Skeletal muscle tissue (tissue), 4 donors: Measurements from ENCODE around the gene TSR2. TPM values are rescaled to one million over a fixed set of nuclear protein-coding genes. Genes with fewer than 3 reads are reported as not detected.

Experiments used
- H3K27ac ChIP-seq: one replicate; pipeline ENCODE4 v1.7.0; 2013; ENCODE audit warnings: mild to moderate bottlenecking, low read depth, low read length, inconsistent platforms
- H3K27me3 ChIP-seq, 3 donors: one replicate each; pipeline ENCODE4 v1.7.0; 2013; ENCODE audit warnings: low read length in 3 of 3; ENCODE audit not compliant: control insufficient read depth in 3 of 3, insufficient read depth in 3 of 3
- H3K36me3 ChIP-seq, 3 donors: one replicate each; pipeline ENCODE4 v1.7.0; 2013; ENCODE audit warnings: low read length in 3 of 3; ENCODE audit not compliant: control insufficient read depth in 3 of 3, insufficient read depth in 3 of 3
- H3K4me1 ChIP-seq, 3 donors: one replicate each; pipeline ENCODE4 v1.7.0; 2013; ENCODE audit warnings: low read length in 3 of 3, mild to moderate bottlenecking in 3 of 3; ENCODE audit not compliant: control insufficient read depth in 3 of 3, insufficient read depth in 3 of 3
- H3K4me3 ChIP-seq, 3 donors: one replicate each; pipeline ENCODE4 v1.7.0; 2013; ENCODE audit warnings: low read length in 3 of 3
- H3K9ac ChIP-seq, 3 donors: one replicate each; pipeline ENCODE4 v1.7.0; 2013; ENCODE audit warnings: low read length in 3 of 3, mild to moderate bottlenecking in 3 of 3, moderate library complexity in 2 of 3, low read depth in 1 of 3
- H3K9me3 ChIP-seq, 3 donors: one replicate each; pipeline ENCODE4 v1.7.0; 2013; ENCODE audit warnings: low read length in 3 of 3; ENCODE audit not compliant: control insufficient read depth in 3 of 3
- total RNA-seq: library from RNA; depleted of rRNA; stranded (reverse); fragments of >200 nt; gene quantifications from one replicate; pipeline ENCODE4 v1.2.3, GENCODE V29; 2014
- donor health status: Osteomylitis.

The TSR2 gene
- total RNA-seq, 1 donor from 2014 or later, result 12.5 TPM

- H3K36me3 ChIP-seq, result no peaks in the 10 kb centered on the region
- H3K4me1 ChIP-seq, result no peaks in the 10 kb centered on the region
These were observed 16.9 kb upstream of the TSR2 start for GRCh38 chrX:54423161-54423888.

GRCh38 chrX:54427837-54428424 is 12.3 kb upstream of the TSR2 start:
- Histone ChIP-seq H3K9me3 (no peaks in the 10 kb centered on the region), H3K9ac (no peak overlapping the region), H3K4me1 (no peaks in the 10 kb centered on the region), H3K27ac (no peak overlapping the region), H3K27me3 (no peaks in the 10 kb centered on the region), H3K36me3 (no peaks in the 10 kb centered on the region), H3K4me3 (no peak overlapping the region)

More at GRCh38 chrX:54423161-54423888, 16.9 kb upstream of the TSR2 start:
- no peaks in the 10 kb centered on the region for H3K9me3 ChIP-seq
- H3K27me3 ChIP-seq, result no peaks in the 10 kb centered on the region
- no peak overlapping the region for H3K9ac ChIP-seq
- no peak overlapping the region for H3K27ac ChIP-seq
- H3K4me3 ChIP-seq, result no peak overlapping the region

DNA sequence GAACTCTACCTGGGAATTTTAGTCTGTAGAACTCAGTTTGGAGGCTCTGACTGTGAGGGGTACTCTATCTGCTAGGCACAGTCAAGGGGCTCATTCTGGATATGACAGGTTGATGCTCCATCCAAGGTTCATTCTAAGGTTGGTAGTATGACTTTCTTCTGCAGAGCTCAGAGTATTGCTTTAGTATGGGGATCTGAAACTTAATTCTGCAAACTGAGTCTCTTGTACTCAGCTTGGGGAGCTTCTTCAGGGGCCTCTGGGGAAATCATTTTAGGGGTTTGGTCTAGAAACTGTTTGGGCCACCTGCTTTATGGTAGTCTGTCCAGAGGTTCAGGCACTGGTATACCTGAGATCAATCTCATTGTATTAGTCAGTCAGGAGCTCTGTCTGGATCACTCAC is 9.7 kb upstream of the TSR2 start:
- no peak overlapping the region for H3K9ac ChIP-seq
- no peak overlapping the region for H3K4me3 ChIP-seq
- H3K4me1 ChIP-seq, result no peaks in the 10 kb centered on the region
- H3K27ac ChIP-seq, result no peak overlapping the region
- H3K9me3 ChIP-seq, result no peaks in the 10 kb centered on the region
- H3K27me3 ChIP-seq, result no peaks in the 10 kb centered on the region
- no peaks in the 10 kb centered on the region for H3K36me3 ChIP-seq

DNA sequence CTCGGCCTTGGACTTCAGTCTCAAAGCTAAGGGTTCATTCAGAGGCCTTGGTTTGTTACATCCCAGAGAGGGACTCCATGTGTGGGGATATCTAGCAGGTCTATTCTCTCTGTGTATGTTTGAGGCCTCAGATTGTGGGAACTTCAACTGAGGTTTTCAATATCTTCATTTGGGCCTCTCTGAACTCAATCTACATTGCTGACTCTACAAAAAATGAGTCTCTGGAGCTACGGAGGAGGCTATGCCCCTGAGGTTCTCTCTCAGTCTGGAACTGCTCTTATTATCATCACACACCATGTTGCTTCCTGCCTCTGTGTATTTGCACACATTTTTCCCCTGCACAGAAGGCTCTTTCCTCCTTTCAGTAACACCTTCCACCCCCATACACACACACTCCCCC is 5.1 kb upstream of the TSR2 start:
- Histone ChIP-seq H3K27ac (no peak overlapping the region), H3K9me3 (no peaks in the 10 kb centered on the region), H3K27me3 (no peaks in the 10 kb centered on the region), H3K4me1 (no peaks in the 10 kb centered on the region), H3K36me3 (no peaks in the 10 kb centered on the region), H3K4me3 (no peak overlapping the region), H3K9ac (no peak overlapping the region)

DNA sequence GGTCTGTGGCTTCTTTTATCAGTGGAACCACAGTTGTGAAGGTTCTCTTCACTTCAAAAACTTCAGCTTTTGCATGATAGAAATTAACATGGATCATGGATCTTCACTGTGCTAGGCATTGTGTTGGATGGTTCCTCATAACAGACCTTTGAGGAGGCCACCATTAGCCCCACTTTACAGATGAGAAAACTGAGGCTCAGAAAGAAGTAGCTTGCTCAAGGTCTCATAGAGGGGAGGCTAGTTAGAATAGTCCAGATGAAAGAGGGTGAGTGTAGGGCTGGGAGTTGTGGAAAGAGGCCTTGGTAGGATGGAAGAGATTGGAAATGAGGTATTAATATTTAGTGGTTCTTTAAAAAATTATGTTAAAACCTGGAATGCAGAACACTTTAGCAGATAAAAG is 2.6 kb downstream of the TSR2 start:
- no peak overlapping the region for H3K4me3 ChIP-seq

GRCh38 chrX:54444752-54445151 is 4.5 kb downstream of the TSR2 start:
- Histone ChIP-seq H3K36me3 (peaks cover 2 to 13% (median 2%) of the 10 kb centered on the region in 3 donors), H3K27me3 (no peaks in the 10 kb centered on the region), H3K27ac (no peak overlapping the region), H3K9ac (no peak overlapping the region), H3K9me3 (no peaks in the 10 kb centered on the region), H3K4me3 (no peak overlapping the region), H3K4me1 (peaks cover 9 to 14% (median 10%) of the 10 kb centered on the region in 3 donors)

More for the DNA sequence above, 2.6 kb downstream of the TSR2 start:
- peaks cover 9 to 14% (median 10%) of the 10 kb centered on the region in 3 donors for H3K4me1 ChIP-seq
- H3K27ac ChIP-seq, result no peak overlapping the region
- H3K9ac ChIP-seq, result no peak overlapping the region
- H3K27me3 ChIP-seq, result no peaks in the 10 kb centered on the region
- peaks cover 2 to 13% (median 2%) of the 10 kb centered on the region in 3 donors for H3K36me3 ChIP-seq
- H3K9me3 ChIP-seq, result no peaks in the 10 kb centered on the region

DNA sequence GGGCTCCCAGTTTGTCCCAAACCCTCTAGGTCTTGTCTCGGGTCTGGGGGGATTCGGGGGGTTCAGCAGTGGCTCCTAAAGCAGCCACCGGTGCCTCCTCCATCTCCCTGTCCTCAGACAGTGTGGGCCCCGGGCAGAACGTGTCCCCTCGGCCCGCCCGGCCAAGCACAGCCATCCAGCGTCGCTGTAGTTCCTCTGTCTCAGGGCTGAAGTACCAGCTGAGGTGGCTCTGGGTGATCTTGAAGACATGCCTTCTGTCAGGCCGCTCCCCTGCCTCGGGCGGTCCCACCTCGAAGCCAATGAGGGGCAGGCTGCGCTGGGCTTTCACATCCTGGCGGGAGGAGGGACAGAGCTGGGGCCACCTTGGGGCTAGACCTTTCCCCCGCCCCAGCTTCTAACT is 5.9 kb downstream of the TSR2 start:
- no peak overlapping the region for H3K9ac ChIP-seq
- H3K4me1 ChIP-seq, result peaks cover 9 to 13% (median 9%) of the 10 kb centered on the region in 3 donors
- no peak overlapping the region for H3K4me3 ChIP-seq
- H3K36me3 ChIP-seq, result peaks cover 2 to 13% (median 2%) of the 10 kb centered on the region in 3 donors
- H3K27me3 ChIP-seq, result no peaks in the 10 kb centered on the region
- H3K27ac ChIP-seq, result no peak overlapping the region
- no peaks in the 10 kb centered on the region for H3K9me3 ChIP-seq

- H3K27me3 ChIP-seq, result no peaks in the 10 kb centered on the region
- H3K27ac ChIP-seq, result no peak overlapping the region
- no peak overlapping the region for H3K9ac ChIP-seq
- no peaks in the 10 kb centered on the region for H3K4me1 ChIP-seq
- H3K36me3 ChIP-seq, result peaks cover 2 to 13% (median 2%) of the 10 kb centered on the region in 3 donors
- H3K4me3 ChIP-seq, result no peak overlapping the region
- H3K9me3 ChIP-seq, result no peaks in the 10 kb centered on the region
These were observed 7.3 kb downstream of the TSR2 start for GRCh38 chrX:54447461-54447860.

DNA sequence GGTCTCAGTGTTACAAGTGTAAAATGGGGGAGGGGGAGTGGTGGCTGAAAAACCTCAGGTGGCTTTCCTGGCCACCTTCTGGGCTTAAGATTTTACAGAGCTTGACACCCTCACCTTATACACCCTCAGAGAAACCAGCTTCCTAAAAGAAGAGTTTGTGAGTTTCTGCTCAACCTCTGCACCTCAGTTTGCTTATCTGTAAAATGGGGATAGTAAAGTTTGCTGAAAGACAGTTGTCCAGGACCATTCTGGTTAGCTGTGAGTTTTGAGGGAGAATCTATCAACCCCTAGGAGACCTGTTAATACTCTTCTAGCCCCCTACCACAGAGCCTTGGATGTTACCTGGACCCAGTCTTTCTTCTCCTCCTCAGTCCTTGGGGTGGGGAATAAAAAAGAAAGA is 9.7 kb downstream of the TSR2 start:
- no peaks in the 10 kb centered on the region for H3K9me3 ChIP-seq
- peaks cover 0 to 5% (median 0%) of the 10 kb centered on the region in 3 donors for H3K27me3 ChIP-seq
- peaks cover 0 to 5% (median 2%) of the 10 kb centered on the region in 3 donors for H3K36me3 ChIP-seq
- no peaks in the 10 kb centered on the region for H3K4me1 ChIP-seq
- no peak overlapping the region for H3K9ac ChIP-seq
- no peak overlapping the region for H3K27ac ChIP-seq
- H3K4me3 ChIP-seq, result no peak overlapping the region

DNA sequence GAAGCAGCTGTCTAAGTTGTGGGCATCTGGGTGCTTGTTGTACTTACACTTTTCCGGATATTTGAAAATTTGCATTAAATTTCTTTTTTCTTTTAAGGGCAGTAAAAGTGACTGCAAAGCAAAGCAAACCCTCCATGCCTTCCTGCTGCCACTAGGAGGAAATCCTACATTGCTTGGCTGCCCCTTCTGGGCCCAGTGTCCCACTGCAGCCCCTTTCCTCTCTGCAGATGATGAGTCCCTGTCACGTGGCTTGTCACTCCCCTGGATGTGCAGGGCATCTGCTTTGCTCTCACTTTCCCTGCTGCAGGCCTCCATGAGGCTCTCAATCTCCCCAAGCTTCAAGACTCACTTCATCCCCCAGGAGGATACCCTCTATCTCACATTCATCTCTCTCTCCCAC is 12.7 kb downstream of the TSR2 start:
- Histone ChIP-seq H3K36me3 (peaks cover 0 to 4% (median 2%) of the 10 kb centered on the region in 3 donors), H3K27me3 (peaks cover 0 to 5% (median 0%) of the 10 kb centered on the region in 3 donors)

More for the DNA sequence above, 12.7 kb downstream of the TSR2 start:
- Histone ChIP-seq H3K9me3 (no peaks in the 10 kb centered on the region), H3K4me3 (no peak overlapping the region), H3K27ac (no peak overlapping the region), H3K9ac (no peak overlapping the region), H3K4me1 (no peaks in the 10 kb centered on the region)
